Suprapubic skin (tissue), 3 donors: Measurements from ENCODE around the gene SMYD3.

Source experiments
- POLR2AphosphoS5 ChIP-seq, 3 donors: sonication (generic); formaldehyde crosslinking; IDR thresholded peaks; one replicate each; pipeline ENCODE4 v1.6.1; 2017; ENCODE audit warnings: antibody characterized with exemption in 3 of 3
- TF ChIP-seq, protein P1 (sequence below), 2 donors: fragments of 200-600 bp in 1 of 2; fragments of 450-650 bp in 1 of 2; sonication (generic) in 1 of 2; IDR thresholded peaks; one replicate each; pipeline ENCODE4 v1.5.1; 2016 to 2019; ENCODE audit warnings: antibody characterized with exemption in 2 of 2, mild to moderate bottlenecking in 1 of 2, moderate library complexity in 1 of 2

GRCh38 chr1:246425895-246426294 is 81.2 kb downstream of the SMYD3 start:
- TF ChIP-seq POLR2AphosphoS5 (IDR thresholded peaks at IDR 0.05): no peak
- TF ChIP-seq, protein P1, sequence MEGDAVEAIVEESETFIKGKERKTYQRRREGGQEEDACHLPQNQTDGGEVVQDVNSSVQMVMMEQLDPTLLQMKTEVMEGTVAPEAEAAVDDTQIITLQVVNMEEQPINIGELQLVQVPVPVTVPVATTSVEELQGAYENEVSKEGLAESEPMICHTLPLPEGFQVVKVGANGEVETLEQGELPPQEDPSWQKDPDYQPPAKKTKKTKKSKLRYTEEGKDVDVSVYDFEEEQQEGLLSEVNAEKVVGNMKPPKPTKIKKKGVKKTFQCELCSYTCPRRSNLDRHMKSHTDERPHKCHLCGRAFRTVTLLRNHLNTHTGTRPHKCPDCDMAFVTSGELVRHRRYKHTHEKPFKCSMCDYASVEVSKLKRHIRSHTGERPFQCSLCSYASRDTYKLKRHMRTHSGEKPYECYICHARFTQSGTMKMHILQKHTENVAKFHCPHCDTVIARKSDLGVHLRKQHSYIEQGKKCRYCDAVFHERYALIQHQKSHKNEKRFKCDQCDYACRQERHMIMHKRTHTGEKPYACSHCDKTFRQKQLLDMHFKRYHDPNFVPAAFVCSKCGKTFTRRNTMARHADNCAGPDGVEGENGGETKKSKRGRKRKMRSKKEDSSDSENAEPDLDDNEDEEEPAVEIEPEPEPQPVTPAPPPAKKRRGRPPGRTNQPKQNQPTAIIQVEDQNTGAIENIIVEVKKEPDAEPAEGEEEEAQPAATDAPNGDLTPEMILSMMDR (IDR thresholded peaks at IDR 0.05): no peak
